HG03066 (cell line): ENCODE results near the gene TMEM218.
A peak's percentile ranks its signal among the peaks of the same experiment; 100 is the strongest.

Experiments
- ATAC-seq: cut with Tn5 transposase; IDR thresholded peaks from one replicate; pipeline ENCODE4 v1.9.1; 2021; ENCODE audit warnings: low read depth; ENCODE audit not compliant: unreplicated experiment

The TMEM218 gene

DNA sequence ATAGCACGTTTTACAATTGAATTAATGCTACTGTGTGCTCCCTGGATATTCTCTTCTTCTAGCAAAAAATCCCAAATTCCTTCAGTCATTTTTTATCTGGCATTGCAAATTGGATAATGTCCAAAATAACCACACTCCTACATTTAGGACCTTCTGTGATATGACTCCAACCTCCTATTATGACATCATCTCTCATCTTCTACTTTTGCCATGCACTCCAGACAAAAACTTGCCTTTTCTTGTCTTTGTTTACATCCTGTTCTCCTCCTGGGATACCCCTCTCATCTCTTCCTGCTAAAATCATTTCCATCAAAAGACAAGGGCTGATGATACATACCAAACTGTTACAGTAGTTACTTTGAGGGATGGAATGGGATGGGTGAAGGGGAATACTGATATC is 20.6 kb upstream of the TMEM218 start:
- ATAC-seq, result no peak

DNA sequence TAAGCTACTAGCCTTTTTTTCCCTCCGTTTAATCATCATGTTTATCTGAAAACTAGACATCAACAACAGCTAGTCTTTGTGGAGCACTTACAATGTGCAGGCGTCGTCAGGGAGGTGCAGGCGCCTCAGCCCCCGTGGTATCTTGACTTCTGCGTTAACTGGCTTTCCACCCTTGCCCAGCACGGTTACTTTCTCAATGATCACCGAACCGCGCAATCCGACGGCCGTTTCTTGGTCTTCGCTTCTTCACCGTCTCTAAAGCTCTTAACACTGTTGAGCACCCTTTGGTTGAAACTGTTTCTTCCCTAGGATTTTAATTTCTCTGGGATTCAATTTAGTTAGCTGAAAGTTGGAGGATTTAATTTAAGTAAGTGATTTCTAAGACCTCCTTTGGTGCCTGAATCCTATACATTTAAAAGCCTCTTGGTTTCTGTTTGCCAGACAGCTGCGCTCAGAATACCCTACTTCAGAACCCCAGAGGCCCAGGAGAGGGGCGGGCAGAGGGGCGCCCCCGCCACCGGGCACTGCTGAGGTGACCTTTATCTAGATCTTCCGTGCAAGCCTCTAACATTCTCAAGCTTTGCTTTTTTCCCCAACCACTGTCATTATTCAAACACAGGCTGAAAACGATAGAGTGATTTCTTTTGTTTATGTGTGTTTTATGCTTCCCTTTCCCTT is 18.0 kb upstream of the TMEM218 start:
- ATAC-seq, result no peak

DNA sequence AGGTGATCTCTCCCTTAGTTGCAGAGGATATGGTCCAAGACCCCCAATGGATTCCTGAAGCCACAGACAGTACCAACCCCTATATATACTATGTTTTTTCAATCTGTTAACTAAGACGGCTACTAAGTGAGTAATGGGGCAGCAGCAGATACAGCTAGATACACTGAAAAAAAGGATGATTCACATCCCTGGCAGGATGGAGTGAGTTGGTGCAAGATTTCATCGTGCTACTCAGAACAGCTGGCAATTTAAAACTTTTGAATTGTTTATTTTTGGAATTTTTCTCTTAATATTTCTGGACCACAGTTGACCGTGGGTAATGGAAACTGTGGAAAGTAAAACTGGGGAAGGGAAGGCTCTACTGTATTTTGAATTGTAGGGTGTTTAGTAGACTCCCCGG is 17.0 kb upstream of the TMEM218 start:
- no peak for ATAC-seq

DNA sequence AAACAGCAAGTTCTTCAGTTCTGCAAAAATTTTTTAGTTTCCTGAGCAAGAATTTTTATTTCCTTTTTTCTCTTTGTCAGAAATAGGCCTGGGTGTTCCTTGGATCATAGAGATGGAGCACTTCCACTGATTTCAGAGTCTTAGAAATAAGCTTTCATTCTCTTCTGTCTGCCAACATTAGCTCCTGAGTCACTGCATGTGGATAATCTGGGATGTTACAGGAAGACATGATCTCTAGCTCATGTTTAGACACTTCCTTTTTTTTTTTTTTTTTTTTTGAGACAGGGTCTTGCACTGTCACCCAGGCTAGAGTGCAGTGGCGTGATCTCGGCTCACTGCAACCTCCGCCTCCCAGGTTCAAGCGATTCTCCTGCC is 13.2 kb upstream of the TMEM218 start:
- ATAC-seq, result no peak

DNA sequence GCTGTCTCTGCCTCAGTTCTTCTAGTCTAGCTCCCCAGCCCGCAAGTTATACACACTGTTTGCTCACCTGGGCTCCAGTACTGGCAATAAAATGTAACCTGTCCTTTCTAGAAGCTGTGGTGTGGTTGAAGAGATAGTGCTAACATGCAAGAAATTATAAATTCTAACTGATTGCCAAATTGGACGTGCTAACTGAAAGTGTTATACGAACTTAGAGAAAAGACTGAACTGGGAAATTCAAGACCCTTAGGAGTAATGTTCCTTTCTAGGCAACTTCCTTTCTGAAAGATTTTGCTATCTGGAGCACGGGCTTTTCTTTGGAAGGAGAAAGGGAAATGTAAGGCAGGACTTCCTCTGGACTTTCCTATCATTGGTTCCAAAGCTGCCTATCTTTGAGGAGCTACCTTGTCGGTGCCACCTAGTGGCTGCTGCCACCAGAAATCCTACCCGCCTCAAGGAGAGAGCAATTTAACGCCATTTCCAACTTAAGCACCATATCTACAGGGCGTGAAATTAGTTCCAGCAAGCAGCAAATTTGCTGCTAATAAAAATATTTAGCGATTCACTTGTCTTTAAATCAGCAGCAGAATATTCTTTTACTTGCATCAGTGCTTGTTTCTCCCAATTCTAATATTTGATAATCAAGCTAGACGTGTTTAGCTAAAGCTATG is 12.7 kb upstream of the TMEM218 start:
- peak; percentile 94 for ATAC-seq

DNA sequence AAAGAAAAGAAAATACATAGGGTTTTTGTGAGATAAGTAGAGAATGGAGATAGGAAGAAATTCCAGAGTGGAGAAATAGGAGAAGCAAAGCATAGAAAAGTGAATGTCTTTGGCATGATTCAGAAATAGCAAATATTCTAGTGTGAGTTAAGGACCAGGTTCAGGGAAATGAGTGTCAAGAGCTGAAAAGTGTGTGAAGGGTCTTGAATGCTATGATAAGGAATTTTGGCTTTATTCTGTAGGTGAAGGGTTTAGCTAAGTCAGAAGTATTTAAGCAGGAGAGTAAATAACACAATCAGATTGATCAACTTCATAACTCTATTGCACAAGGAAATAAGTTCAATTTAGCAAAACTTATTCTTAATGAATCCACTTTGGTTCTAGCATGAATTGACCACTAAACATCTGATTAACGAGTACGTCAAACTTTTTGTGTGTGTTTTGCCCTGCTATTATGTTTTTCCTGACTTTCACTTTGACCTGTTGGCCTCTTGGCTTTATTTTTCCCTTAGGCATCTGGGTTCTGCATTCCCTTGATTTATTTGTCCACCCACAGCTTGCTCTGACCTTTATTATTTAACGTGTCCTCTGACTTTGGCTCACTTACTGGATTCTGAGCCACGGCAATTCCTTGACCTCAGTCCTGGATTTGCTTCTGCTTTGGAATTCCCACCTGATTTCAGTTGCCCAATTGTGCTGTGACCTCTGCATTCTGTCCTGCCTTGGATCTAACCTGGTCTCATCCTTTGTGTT is 11.9 kb upstream of the TMEM218 start:
- no peak for ATAC-seq

DNA sequence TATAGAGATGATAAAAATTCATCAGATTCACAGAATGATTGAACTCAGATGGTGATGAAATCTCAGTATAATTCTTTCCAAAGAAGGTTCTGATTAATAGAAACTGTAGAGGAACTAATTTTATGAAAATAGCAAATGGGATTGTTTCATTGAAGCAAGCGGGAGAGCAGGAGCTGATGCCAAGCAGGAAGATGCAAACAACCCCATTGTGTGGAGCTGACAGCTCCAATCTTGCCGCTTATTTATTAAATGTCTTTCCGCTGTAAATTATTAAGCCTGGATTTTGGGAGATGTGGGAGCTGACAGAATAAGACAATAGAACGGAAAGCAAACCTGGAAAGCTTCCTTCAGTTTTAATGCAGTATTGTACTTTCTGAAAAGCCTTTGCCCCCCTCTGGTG is 6.0 kb upstream of the TMEM218 start:
- ATAC-seq, result no peak

DNA sequence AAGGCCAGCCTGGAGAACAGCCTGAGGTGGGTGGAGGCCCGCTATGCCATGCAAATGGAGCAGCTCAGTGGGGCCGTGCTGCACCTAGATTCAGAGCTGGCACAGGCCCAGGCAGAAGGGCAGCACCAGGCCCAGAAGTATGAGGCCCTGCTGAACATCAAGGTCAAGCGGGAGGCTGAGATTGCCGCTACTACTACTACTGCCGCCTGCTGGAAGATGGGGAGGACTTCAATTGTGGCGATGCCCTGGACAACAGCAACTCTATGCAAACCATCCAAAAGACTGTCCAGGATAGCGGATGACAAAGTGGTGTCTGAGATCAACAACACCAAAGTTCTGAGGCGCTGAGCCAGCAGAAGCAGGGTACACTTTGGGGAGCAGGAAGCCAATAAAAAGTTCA is 3.1 kb upstream of the TMEM218 start:
- ATAC-seq, result no peak

DNA sequence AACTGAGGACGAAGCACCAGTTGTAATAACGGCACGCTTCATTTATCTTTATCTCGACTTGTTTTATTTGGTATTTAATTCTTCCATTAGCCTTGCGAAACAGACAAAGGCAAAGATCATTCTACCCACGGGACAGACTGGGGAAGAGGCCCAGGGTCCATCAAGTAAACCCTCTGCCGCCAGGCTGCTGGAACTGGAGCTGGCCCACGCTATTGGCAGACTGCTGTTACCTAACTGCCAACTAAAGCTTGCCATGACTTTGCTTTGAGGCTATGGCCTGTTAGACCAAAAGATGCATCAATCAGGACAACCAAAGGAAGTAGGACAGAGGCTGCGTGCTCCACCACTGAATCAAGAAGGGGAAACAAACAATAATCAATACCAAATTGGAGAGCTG is 780 bp upstream of the TMEM218 start:
- no peak for ATAC-seq

DNA sequence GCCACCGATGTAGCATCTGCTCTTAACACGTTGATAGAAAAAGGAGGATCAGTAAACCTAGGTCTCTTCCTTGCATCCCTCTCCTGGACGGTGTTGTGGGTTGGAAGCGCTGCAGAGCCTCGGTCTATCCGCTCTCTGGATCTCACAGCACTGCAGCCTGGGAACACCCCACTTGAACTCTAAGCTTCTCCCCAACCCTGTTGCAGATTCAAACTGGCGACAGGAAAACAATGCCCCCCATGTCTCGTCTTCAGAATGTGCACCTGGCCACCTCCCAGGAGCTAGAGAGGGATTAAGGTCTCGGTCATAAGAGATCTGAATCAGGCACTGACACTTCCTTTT is 454 bp downstream of the TMEM218 start:
- no peak for ATAC-seq

DNA sequence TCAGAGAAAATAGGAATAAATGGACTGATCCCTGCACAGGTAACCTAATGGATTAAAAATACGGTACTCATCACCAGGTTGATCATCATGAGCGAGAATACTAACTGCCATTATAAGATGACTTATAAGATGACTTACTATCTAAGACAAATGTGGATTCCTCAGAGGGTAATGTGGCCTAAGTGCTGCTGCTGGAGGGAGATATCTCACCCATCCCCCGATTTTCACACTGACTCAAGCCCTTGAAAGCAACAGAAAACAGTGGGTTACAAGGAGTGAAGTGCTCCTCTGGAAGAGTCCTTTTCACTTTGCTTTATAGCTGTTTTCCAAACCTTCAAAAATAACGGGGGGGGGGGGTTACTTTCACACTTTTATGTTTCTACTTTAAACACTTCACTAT is 920 bp downstream of the TMEM218 start:
- ATAC-seq, result no peak

DNA sequence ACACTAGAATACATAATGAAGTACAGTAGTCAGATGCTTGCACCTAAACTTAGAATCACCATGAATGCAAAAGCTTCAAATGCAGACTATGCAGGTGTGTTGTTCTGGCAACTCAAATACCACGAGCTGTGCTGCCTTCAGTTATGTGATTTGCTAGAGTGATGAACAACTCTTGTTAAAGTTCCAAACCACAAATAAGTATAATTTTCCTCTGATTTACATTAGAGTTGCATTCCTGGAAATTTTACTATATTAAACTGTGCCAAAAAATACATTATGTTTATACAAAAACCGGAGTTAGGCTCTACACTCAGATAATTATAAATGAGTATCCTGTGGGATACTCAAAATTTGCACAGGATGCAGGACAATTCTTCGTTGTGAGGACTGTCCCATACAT is 3.0 kb downstream of the TMEM218 start:
- no peak for ATAC-seq

DNA sequence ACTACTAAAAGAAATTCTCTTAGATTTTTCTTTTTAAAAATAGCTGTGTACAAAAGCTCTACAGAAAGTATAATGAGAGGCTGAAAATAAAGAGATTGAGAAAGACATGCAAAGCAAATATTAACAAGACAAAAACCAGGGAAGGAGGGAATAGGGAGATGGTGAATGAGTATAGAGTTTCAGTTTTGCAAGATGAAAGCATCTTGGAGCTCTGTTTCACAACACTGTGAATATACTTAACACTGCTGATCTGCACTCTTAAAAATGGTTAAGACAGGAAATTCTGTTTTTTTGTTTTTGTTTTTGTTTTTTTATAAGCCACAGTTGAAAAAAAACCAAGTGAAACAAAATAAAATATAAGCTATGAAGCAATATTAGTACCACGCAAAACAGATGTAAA is 5.5 kb downstream of the TMEM218 start:
- ATAC-seq, result no peak

DNA sequence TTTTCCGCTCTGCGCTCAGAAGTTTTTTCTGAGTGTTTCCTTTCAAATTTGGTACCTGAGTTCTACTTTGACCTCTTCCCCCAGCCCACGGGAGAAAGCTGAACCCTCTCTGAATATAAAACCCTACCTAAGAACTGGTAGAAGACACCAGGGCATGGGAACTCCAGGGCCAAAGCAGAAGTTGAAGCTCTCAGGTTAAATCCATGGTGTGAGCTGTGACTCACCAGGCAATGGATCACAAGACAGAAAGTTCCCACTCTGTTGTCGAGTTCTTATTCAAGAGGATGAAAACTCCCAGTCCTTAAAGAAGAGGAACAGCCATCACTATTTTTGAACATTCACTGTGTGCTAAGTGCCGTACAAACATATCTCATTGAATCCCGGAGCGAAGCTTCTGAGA is 8.9 kb downstream of the TMEM218 start:
- no peak for ATAC-seq

DNA sequence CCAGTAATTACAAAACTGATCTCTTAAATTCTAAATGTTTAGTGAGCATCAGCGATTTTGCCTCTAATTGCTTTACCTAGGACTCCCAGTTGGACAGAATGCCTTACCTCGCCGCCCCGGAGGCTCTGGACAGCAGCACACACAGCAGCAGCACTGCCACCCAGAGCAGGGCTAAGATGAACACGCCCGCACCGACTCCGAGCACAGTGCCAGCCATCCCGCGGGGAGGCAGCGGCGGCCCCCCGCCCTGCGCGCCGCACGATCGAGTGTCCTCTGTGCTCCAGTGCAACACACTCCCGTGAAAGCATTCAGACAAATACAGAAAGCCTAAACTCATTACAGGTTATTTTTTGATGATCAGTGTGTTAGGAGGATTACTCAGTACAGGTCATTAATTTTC is 9.4 kb downstream of the TMEM218 start:
- ATAC-seq, result no peak

DNA sequence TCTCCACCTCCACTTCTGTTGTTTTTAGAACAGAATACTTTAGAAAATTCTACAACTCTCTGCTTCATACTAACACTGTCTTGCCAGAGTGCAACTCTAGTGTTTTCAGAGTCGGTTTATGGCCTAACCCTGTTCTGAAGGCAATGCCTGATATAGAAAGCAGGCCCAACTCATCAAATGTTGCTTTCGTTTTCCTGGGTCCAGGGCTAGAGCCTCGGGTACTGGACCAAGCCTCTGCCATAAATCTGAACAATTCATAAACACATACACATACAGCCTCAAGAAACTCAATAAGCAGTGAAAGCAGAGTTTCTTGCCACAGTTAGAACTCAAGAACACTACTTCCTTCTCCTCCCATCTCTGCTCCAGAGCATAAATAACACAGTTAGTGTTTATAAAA is 9.8 kb downstream of the TMEM218 start:
- no peak for ATAC-seq

DNA sequence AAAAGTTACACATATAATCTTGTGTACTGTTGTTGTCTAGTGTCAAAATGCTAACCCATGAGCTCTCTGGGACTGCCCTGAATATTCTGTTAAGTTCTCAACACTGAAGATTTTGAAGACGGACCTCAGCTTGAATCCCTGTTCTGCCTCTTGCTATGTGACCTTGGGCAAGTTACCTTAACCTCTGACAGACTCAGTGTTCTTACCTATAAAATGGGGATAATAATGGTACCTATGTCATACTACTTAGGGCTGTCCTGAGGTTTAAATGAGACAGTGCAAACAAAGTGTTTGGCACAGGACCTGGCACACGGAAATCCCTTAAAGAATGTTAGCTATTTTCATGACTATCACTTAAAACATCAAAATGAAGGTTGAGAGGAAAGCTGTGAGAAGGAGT is 11.3 kb downstream of the TMEM218 start:
- ATAC-seq, result no peak

DNA sequence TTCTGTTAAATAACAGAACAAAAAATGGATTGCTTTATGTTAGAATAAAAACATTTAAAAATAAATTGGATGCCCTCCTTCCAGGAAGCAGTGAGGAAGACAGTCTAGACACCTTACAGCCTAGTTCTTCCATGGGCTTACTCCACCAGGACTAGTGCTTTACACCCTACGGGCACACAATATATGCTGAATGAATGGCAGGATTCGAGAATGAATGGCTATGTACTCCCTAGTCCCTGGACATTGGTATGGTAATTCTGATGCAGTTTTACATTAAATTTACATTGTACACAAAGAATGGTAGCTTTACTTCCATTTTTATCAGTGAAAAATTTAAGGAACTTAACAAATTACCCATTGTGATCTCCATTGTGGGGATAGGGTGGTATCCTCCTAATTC is 16.7 kb downstream of the TMEM218 start:
- no peak for ATAC-seq

DNA sequence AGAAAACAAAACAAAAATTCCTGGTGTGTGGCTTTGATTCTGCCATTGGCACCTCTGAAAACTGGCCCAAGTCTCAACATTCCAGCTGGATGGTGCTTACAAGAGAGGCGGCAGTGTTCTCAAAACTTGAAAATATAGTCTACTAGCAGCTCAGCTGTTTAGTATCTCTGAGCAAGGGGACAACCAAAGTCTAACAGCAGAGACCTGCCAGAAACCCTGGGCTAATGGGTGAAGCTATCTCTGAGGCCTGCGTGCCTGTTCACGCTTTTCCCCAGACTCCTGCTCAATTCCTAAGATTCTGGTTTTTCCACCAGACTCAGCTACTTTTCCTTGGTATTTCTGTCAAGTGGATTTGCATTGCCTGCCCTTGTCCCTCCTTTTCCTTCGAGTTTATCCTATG is 17.9 kb downstream of the TMEM218 start:
- no peak for ATAC-seq

DNA sequence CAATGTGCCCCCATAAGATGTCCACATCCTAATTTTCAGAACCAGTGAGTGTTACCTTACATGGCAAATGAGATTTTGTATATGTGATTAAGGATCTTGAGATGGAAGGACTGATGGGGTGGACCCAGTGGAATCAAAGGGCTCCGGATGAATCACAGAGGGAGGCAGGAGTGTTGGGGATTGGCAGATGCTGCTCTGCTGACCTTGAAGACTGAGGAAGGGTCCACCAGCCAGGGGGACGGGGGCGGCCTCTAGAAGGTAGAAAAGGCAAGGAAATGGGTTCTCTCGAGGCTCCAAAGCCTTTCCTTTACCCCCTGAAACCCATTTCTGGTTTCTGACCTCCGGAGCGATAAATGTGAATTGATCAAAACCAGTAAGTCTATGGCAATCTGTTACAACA is 18.8 kb downstream of the TMEM218 start:
- ATAC-seq, result no peak

DNA sequence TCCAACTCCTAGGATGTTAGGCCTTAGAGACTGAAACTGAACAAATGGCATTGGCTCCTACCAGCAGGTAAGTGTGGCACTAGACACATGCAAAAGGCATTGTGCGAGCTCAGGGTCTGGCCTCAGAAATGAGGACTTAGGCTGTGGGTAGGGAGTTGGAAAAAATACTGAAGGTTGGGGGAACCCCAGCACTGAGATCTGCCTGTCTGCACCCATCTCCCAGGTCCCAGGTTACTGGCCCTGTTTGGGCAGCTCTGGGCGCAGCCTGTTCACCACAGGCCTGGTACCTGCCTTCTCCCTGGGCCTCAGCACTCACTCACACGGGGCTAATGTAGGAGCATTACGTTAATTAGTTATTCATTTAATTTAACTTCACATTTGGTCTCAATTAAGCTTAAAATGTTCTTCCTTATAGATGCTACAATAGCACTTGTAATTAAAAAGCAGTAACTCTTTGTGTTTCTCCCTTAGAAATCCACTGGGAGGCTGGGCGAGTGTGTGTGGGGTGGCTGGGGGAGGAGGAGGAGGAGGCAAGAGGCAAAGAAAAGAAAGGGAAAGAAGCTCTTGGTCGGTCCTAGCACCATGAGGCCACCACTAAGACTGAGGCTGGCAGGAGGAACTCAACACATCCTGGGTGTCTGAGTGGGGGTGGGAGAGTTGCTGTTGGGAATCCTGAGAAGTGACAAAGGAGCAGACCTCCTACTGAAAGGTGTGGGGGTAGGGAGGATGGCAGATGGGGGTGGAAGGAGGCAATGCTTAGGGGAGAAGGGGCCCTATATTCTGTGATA is 19.4 kb downstream of the TMEM218 start:
- ATAC-seq, result no peak
